Measurements from ENCODE around the gene CTNND1. TPM values are rescaled to one million over a fixed set of nuclear protein-coding genes. Genes with fewer than 3 reads are reported as not detected.
A peak's percentile ranks its signal among the peaks of the same experiment; 100 is the strongest.

CTNND1 gene
- total RNA-seq, 4 donors from 2014 or later: 87.6 to 123 (median 93.8) TPM

DNA sequence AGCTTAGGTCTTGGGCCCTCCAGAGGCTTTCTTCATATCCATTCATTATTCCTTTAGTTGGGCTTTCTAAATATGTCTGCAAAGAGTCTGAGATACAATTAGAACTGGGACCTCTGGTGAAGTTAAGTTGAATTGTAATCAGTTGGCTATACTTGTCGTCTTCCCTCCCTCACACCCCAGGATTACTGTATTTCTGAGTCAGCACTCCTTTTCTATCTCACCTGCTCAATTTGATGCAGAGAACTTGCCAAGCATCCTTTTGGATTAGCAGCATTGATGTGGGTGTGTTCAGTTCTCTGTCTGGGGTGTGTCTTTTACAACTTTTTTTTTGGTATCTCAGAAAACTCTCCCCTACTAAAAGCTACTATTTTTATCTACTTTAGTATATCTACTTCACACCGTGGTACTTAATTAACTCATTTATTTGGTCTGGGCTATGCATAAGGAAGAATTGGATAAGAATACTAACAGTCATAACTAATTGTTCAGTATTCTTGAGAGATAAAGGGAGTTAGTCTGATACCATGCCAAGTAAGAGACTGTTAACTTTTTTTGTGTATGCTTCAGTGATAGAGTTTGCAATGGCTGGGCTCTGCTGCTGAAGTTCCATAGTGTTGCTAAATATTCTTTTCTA, 15.1 kb downstream of the CTNND1 start:
- Histone ChIP-seq H3K4me3 (no peak overlapping the region), H3K4me1 (peaks cover 54 to 100% (median 63%) of the 10 kb centered on the region in 3 donors)
- TF ChIP-seq, protein P1, sequence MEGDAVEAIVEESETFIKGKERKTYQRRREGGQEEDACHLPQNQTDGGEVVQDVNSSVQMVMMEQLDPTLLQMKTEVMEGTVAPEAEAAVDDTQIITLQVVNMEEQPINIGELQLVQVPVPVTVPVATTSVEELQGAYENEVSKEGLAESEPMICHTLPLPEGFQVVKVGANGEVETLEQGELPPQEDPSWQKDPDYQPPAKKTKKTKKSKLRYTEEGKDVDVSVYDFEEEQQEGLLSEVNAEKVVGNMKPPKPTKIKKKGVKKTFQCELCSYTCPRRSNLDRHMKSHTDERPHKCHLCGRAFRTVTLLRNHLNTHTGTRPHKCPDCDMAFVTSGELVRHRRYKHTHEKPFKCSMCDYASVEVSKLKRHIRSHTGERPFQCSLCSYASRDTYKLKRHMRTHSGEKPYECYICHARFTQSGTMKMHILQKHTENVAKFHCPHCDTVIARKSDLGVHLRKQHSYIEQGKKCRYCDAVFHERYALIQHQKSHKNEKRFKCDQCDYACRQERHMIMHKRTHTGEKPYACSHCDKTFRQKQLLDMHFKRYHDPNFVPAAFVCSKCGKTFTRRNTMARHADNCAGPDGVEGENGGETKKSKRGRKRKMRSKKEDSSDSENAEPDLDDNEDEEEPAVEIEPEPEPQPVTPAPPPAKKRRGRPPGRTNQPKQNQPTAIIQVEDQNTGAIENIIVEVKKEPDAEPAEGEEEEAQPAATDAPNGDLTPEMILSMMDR (IDR thresholded peaks at IDR 0.05): no peak
- TF ChIP-seq POLR2AphosphoS5 (IDR thresholded peaks at IDR 0.05) (no peak), POLR2A (IDR thresholded peaks at IDR 0.05) (no peak), EP300 (IDR thresholded peaks at IDR 0.05) (no peak)

DNA sequence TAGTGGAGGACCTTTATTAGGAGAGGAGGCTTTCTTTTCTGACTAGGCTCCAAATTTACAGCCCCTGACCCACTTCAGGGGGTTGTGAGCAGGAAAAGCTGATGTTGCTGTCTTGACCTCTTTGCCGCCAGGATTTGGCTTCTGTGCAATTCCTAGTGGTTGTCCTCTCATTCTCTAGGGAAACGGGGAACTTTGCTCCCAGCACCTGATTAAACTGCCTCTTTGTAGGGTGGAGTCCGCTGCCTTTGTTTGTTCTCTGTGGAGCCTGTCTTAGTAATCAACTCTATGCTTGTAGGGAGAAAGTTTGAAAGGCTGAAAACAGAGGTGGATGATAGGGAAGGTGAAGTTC, 16.3 kb downstream of the CTNND1 start:
- Histone ChIP-seq H3K27ac (peak overlapping the region; percentile 81 to 95 (median 84)), H3K9me3 (no peaks in the 10 kb centered on the region), H3K36me3 (no peaks in the 10 kb centered on the region), H3K27me3 (no peaks in the 10 kb centered on the region), H3K4me1 (peaks cover 56 to 100% (median 67%) of the 10 kb centered on the region in 3 donors), H3K4me3 (peak overlapping the region; percentile 17 to 27)
- peak; percentile 10 for ATAC-seq
- WGBS, 2 donors (ENCODE audit: low coverage in 1 of 2): 0 to 20% methylated on average over 1 of the region's 3 CpGs
- TF ChIP-seq POLR2AphosphoS5 (IDR thresholded peaks at IDR 0.05) (no peak), EP300 (IDR thresholded peaks at IDR 0.05) (no peak), POLR2A (IDR thresholded peaks at IDR 0.05) (no peak)
- TF ChIP-seq, protein P1 (IDR thresholded peaks at IDR 0.05): no peak

More for the DNA sequence above, 15.1 kb downstream of the CTNND1 start:
- H3K9me3 ChIP-seq: no peaks in the 10 kb centered on the region
- H3K27ac ChIP-seq: peak overlapping the region; percentile 81 to 95 (median 84)
- H3K27me3 ChIP-seq: no peaks in the 10 kb centered on the region
- WGBS, 2 donors (ENCODE audit: low coverage in 1 of 2): 0 to 8% methylated on average over 2 of the region's 2 CpGs
- no peaks in the 10 kb centered on the region for H3K36me3 ChIP-seq
- ATAC-seq: no peak

GRCh38 chr11:57778318-57779037, 16.9 kb downstream of the CTNND1 start:
- Histone ChIP-seq H3K9me3 (no peaks in the 10 kb centered on the region), H3K27me3 (no peaks in the 10 kb centered on the region), H3K27ac (peak overlapping the region; percentile 81 to 95 (median 84)), H3K4me1 (peaks cover 56 to 99% (median 67%) of the 10 kb centered on the region in 3 donors), H3K36me3 (no peaks in the 10 kb centered on the region), H3K4me3 (peak overlapping the region; percentile 17 to 27)
- peak; percentile 93 for ATAC-seq
- WGBS, 2 donors (ENCODE audit: low coverage in 1 of 2): 0 to 5% methylated on average over 3 to 6 of the region's 6 CpGs
- peak; percentile 62 for TF ChIP-seq POLR2AphosphoS5 (IDR thresholded peaks at IDR 0.05)
- TF ChIP-seq, protein P1 (IDR thresholded peaks at IDR 0.05): no peak
- no peak for TF ChIP-seq POLR2A (IDR thresholded peaks at IDR 0.05)
- no peak for TF ChIP-seq EP300 (IDR thresholded peaks at IDR 0.05)

- TF ChIP-seq POLR2A (IDR thresholded peaks at IDR 0.05): no peak
- TF ChIP-seq, protein P1 (IDR thresholded peaks at IDR 0.05): peak in 3 of 4 experiments; percentile 21 to 36 (median 22)
- no peak for TF ChIP-seq EP300 (IDR thresholded peaks at IDR 0.05)
- TF ChIP-seq POLR2AphosphoS5 (IDR thresholded peaks at IDR 0.05): peak; percentile 27
- Histone ChIP-seq H3K9me3 (no peaks in the 10 kb centered on the region), H3K4me1 (peaks cover 53 to 99% (median 64%) of the 10 kb centered on the region in 3 donors), H3K27ac (peak overlapping the region; percentile 81 to 95 (median 84)), H3K36me3 (no peaks in the 10 kb centered on the region), H3K27me3 (no peaks in the 10 kb centered on the region), H3K4me3 (peak overlapping the region; percentile 17 to 27)
- WGBS, 2 donors (ENCODE audit: low coverage in 1 of 2): 14 to 20% methylated on average over 1 of the region's 1 CpG
- ATAC-seq: peak; percentile 60
Measured at GRCh38 chr11:57779276-57779675, 17.7 kb downstream of the CTNND1 start.

Measured in gastroesophageal sphincter (tissue), 4 donors.